ENCODE data around the gene IL36B.

GRCh38 chr2:112979731-112980130 is 72.9 kb downstream of the IL36B start:
- TF ChIP-seq POLR2AphosphoS5 (IDR thresholded peaks at IDR 0.05; ENCODE audit: low read depth, low read length) (no peak), POLR2A (IDR thresholded peaks at IDR 0.05; ENCODE audit: low read depth, low read length) (no peak), POU2F2 (IDR thresholded peaks at IDR 0.05; ENCODE audit: low read depth, low read length) (no peak), TAF1 (IDR thresholded peaks at IDR 0.05; ENCODE audit: low read depth, low read length) (no peak)
